ENCODE results near the gene RIPOR2.

GRCh38 chr6:24868765-24869164, 67.0 kb downstream of the RIPOR2 start:
- no peak for TF ChIP-seq POLR2A (IDR thresholded peaks at IDR 0.05)
- no peak for TF ChIP-seq CTCF (IDR thresholded peaks at IDR 0.05)
